Suprapubic skin (tissue), 3 donors: ENCODE results near the gene ADAP2.

Source experiments
- CTCF ChIP-seq, 2 donors: fragments of 200-600 bp in 1 of 2; fragments of 450-650 bp in 1 of 2; sonication (generic) in 1 of 2; IDR thresholded peaks; one replicate each; pipeline ENCODE4 v1.5.1; 2016 to 2019; ENCODE audit warnings: antibody characterized with exemption in 2 of 2, mild to moderate bottlenecking in 1 of 2, moderate library complexity in 1 of 2
- EP300 ChIP-seq: sonication (generic); formaldehyde crosslinking; IDR thresholded peaks from one replicate; pipeline ENCODE4 v1.6.1; 2017; ENCODE audit warnings: antibody characterized with exemption

GRCh38 chr17:30997842-30998241 is 76.1 kb downstream of the ADAP2 start:
- no peak for TF ChIP-seq CTCF (IDR thresholded peaks at IDR 0.05)
- TF ChIP-seq EP300: no peak
